Neural progenitor cell (in vitro differentiated cells): ENCODE data around the gene RFX5. TPM values are rescaled to one million over a fixed set of nuclear protein-coding genes. Genes with fewer than 3 reads are reported as not detected.
"Not testable (repeated sequence)": the region's sequence is repeated elsewhere in the genome, so short reads cannot be mapped to it uniquely, and the experiment has no call there.

ENCODE experiments used
- DNase-seq: peaks from one replicate; pipeline ENCODE4 v3.0.0-alpha.2; 2016; ENCODE audit warnings: low spot score
- H2AFZ ChIP-seq: fragments of 200-600 bp; sonication (generic); replicated peaks from 2 replicates; pipeline ENCODE4 v1.6.1; 2016; ENCODE audit warnings: antibody characterized with exemption
- H3F3A ChIP-seq: fragments of 200-600 bp; sonication (generic); 2 replicates; pipeline ENCODE4 v1.6.1; 2016; ENCODE audit warnings: antibody characterized with exemption, low read depth
- H3K27ac ChIP-seq: fragments of 200-600 bp; sonication (generic); 2 replicates; pipeline ENCODE4 v1.5.1; 2016; ENCODE audit warnings: mild to moderate bottlenecking
- H3K27me3 ChIP-seq: fragments of 200-600 bp; sonication (generic); 2 replicates; pipeline ENCODE4 v1.6.1; 2016; ENCODE audit warnings: mild to moderate bottlenecking, moderate library complexity
- H3K36me3 ChIP-seq: fragments of 200-600 bp; sonication (generic); 2 replicates; pipeline ENCODE4 v1.5.1; 2016
- H3K4me1 ChIP-seq: fragments of 200-600 bp; sonication (generic); 2 replicates; pipeline ENCODE4 v1.6.1; 2016; ENCODE audit warnings: mixed run types
- H3K4me2 ChIP-seq: fragments of 200-600 bp; sonication (generic); 2 replicates; pipeline ENCODE4 v1.6.1; 2016
- H3K4me3 ChIP-seq: fragments of 200-600 bp; sonication (generic); 2 replicates; pipeline ENCODE4 v1.5.1; 2016
- H3K79me2 ChIP-seq: fragments of 200-600 bp; sonication (generic); 2 replicates; pipeline ENCODE4 v1.6.1; 2016; ENCODE audit warnings: low read depth
- H3K9ac ChIP-seq: fragments of 200-600 bp; sonication (generic); 2 replicates; pipeline ENCODE4 v1.6.1; 2016
- H3K9me3 ChIP-seq: fragments of 200-600 bp; sonication (generic); 2 replicates; pipeline ENCODE4 v1.5.1; 2016; ENCODE audit warnings: low read depth
- H4K20me1 ChIP-seq: fragments of 200-600 bp; sonication (generic); 2 replicates; pipeline ENCODE4 v1.6.1; 2016; ENCODE audit warnings: low read depth
- H3K27ac Mint-ChIP-seq: 3 replicates; pipeline ENCODE4 v1.8.0; 2021; ENCODE audit warnings: mixed read lengths
- H3K27me3 Mint-ChIP-seq: 2 replicates; pipeline ENCODE4 v1.8.0; 2022; ENCODE audit warnings: low read depth, mild to moderate bottlenecking, inconsistent platforms, moderate library complexity, mixed read lengths; ENCODE audit not compliant: insufficient read depth
- H3K36me3 Mint-ChIP-seq: 3 replicates; pipeline ENCODE4 v1.8.0; 2021; ENCODE audit warnings: mixed read lengths
- H3K4me1 Mint-ChIP-seq: 3 replicates; pipeline ENCODE4 v1.8.0; 2021; ENCODE audit warnings: mixed read lengths
- H3K4me3 Mint-ChIP-seq: 3 replicates; pipeline ENCODE4 v1.8.0; 2021; ENCODE audit warnings: mild to moderate bottlenecking, moderate library complexity, mixed read lengths
- H3K9me3 Mint-ChIP-seq: 3 replicates; pipeline ENCODE4 v1.8.0; 2020; ENCODE audit warnings: mixed read lengths
- EZH2 ChIP-seq: fragments of 200-600 bp; sonication (generic); IDR thresholded peaks from 2 replicates; pipeline ENCODE4 v1.6.1; 2017; ENCODE audit warnings: antibody characterized with exemption, mild to moderate bottlenecking, moderate library complexity
- EZH2phosphoT487 ChIP-seq: fragments of 200-600 bp; sonication (generic); IDR thresholded peaks from 2 replicates; pipeline ENCODE4 v1.6.1; 2017; ENCODE audit warnings: antibody characterized with exemption
- total RNA-seq: library from RNA; depleted of rRNA; stranded (reverse); fragments of >200 nt; gene quantifications from 2 replicates; pipeline ENCODE4 v1.2.3, GENCODE V29; 2015; ENCODE audit warnings: low replicate concordance
- TF ChIP-seq, protein P1 (sequence below): fragments of 200-600 bp; sonication (generic); IDR thresholded peaks from 2 replicates; pipeline ENCODE4 v1.5.1; 2017; ENCODE audit warnings: antibody characterized with exemption, mild to moderate bottlenecking

Gene RFX5
- total RNA-seq, 1 donor from 2014 or later, result 87.5 TPM

DNA sequence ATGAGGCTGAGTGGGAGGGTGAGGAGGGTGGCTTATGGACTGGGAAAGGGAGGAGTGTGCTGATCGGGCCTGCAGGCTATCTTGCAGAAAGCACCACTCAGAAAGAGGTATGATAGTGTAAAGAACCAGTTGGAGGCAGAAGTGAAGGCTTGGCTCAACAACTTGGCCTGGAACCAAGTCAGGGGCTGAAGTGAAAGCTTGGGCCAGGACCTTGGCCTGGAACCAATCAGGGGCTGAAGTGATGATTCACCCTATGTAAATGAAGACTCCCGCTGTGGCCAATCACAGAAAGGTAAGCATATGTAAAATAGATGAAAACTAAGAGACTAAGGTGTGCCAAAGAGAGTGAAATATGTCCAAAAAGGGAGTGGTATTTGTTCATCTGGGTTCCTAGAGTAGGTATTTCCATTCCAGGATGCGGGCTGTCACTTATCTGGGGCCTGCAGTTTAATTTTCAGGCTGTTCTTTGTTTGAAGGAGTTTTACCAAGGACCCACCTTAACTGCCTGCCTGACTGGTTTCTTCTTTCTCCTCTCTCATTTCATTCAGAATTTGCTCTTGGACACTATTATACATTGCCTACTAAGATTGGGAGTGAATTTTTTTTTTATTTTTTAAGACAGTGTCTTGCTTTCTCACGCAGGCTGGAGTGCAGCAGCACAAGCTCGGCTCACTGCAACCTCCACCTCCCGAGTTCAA lies 5.1 kb upstream of the RFX5 start:
- no peaks in the 10 kb centered on the region for H3K79me2 ChIP-seq
- H3K27me3 ChIP-seq, result no peaks in the 10 kb centered on the region
- no peak overlapping the region for H3K4me3 ChIP-seq
- H3K9ac ChIP-seq, result no peak overlapping the region
- no peak for TF ChIP-seq EZH2phosphoT487
- no peak for TF ChIP-seq EZH2
- TF ChIP-seq, protein P1, sequence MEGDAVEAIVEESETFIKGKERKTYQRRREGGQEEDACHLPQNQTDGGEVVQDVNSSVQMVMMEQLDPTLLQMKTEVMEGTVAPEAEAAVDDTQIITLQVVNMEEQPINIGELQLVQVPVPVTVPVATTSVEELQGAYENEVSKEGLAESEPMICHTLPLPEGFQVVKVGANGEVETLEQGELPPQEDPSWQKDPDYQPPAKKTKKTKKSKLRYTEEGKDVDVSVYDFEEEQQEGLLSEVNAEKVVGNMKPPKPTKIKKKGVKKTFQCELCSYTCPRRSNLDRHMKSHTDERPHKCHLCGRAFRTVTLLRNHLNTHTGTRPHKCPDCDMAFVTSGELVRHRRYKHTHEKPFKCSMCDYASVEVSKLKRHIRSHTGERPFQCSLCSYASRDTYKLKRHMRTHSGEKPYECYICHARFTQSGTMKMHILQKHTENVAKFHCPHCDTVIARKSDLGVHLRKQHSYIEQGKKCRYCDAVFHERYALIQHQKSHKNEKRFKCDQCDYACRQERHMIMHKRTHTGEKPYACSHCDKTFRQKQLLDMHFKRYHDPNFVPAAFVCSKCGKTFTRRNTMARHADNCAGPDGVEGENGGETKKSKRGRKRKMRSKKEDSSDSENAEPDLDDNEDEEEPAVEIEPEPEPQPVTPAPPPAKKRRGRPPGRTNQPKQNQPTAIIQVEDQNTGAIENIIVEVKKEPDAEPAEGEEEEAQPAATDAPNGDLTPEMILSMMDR, result no peak
- H3F3A ChIP-seq, result peaks cover 9% of the 10 kb centered on the region
- peaks cover 8% of the 10 kb centered on the region for H3K4me1 ChIP-seq
- Mint-ChIP-seq H3K27me3 (no peaks in the 10 kb centered on the region), H3K4me1 (peaks cover 13% of the 10 kb centered on the region), H3K27ac (no peak overlapping the region), H3K4me3 (no peak overlapping the region), H3K36me3 (no peaks in the 10 kb centered on the region), H3K9me3 (peaks cover 13% of the 10 kb centered on the region)
- no peak overlapping the region for H2AFZ ChIP-seq
- no peaks in the 10 kb centered on the region for H4K20me1 ChIP-seq
- no peak overlapping the region for H3K27ac ChIP-seq
- H3K36me3 ChIP-seq, result no peaks in the 10 kb centered on the region
- no peak overlapping the region for H3K4me2 ChIP-seq
- DNase-seq, result no peak
- no peaks in the 10 kb centered on the region for H3K9me3 ChIP-seq

DNA sequence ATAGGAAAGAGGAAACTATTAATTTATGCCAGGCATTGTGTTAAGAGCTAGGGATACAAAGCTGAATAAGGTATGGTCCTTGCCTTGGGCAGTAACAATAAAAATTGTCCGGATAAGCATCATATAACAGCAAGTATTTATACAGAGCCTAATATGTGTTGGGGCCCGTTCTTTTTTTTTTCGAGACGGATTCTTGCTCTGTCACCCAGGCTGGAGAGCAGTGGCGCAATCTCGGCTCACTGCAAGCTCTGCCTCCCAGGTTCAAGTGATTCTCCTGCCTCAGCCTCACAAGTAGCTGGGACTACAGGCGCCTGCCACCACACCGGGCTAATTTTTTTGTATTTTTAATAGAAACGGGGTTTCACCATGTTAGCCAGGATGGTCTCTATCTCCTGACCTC lies 3.3 kb upstream of the RFX5 start:
- H3K4me2 ChIP-seq, H3K9ac ChIP-seq, DNase-seq, H3K36me3 ChIP-seq, H3K27ac ChIP-seq, H3K4me3 ChIP-seq, H4K20me1 ChIP-seq, H3K9me3 ChIP-seq, H3K4me3 Mint-ChIP-seq, H3K27me3 ChIP-seq, H3K27ac Mint-ChIP-seq, H3K36me3 Mint-ChIP-seq, H2AFZ ChIP-seq, H3K27me3 Mint-ChIP-seq: not testable (repeated sequence)
- Histone ChIP-seq H3K79me2 (peaks cover 12% of the 10 kb centered on the region), H3K4me1 (peaks cover 17% of the 10 kb centered on the region), H3F3A (peaks cover 21% of the 10 kb centered on the region)
- Mint-ChIP-seq H3K9me3 (peaks cover 13% of the 10 kb centered on the region), H3K4me1 (peaks cover 25% of the 10 kb centered on the region)

DNA sequence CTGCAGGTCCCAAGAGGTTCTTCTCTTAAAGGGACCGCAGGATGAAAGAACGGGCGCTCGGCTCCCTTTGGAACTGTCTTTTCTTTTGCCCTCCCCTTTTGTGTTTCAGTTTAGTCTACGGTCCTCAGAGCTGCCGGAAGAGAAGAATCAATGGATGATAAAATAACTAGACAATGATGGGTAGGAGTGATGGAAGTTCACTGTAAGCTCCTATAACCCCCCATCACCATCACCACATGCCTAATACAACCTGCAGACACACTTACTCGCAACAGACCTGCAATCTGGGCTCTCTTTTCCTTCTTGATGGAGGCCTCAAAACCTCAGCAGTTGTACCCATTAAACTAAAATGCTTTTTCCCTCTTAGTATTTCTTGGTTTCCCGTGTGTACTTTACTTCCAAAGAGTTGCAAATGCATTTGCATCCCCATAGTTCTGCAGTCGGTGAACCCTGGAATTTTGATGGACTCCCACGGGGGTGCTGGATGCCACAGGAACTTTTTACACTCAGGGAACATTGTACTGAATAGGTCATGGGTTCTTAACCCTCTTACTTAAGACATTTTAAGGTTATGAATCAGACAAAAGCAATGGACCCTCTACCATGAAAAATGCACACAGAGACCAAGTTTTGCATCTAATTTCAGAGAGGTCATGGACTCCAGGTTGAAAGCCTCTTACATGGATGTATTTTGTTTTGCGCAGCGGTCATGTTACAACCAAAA lies 633 bp upstream of the RFX5 start:
- no peak for DNase-seq
- Histone ChIP-seq H3K4me1 (peaks cover 17% of the 10 kb centered on the region), H3K9me3 (no peaks in the 10 kb centered on the region), H3K27me3 (no peaks in the 10 kb centered on the region), H3K4me3 (peak overlapping the region; percentile 45), H2AFZ (peak overlapping the region; percentile 77), H3F3A (peaks cover 21% of the 10 kb centered on the region), H3K9ac (no peak overlapping the region), H3K36me3 (peaks cover 5% of the 10 kb centered on the region), H3K4me2 (peak overlapping the region; percentile 75), H4K20me1 (no peaks in the 10 kb centered on the region), H3K27ac (peak overlapping the region; percentile 45), H3K79me2 (peaks cover 22% of the 10 kb centered on the region)
- Mint-ChIP-seq H3K9me3 (peaks cover 13% of the 10 kb centered on the region), H3K4me1 (peaks cover 31% of the 10 kb centered on the region), H3K27me3 (no peaks in the 10 kb centered on the region), H3K27ac (peak overlapping the region; percentile 99), H3K4me3 (peak overlapping the region; percentile 95), H3K36me3 (peaks cover 21% of the 10 kb centered on the region)
- TF ChIP-seq EZH2 (no peak), EZH2phosphoT487 (no peak)
- TF ChIP-seq, protein P1, result no peak
